ENCODE data around the gene TMEM233.

- TF ChIP-seq POLR2AphosphoS5 (IDR thresholded peaks at IDR 0.05; ENCODE audit: low read depth, low read length) = no peak
- no peak for TF ChIP-seq POLR2A (IDR thresholded peaks at IDR 0.05; ENCODE audit: low read depth, low read length)
Observed at GRCh38 chr12:119672194-119672593, 78.6 kb downstream of the TMEM233 start.
